ENCODE data around the gene PANX2.

PANX2 gene

DNA sequence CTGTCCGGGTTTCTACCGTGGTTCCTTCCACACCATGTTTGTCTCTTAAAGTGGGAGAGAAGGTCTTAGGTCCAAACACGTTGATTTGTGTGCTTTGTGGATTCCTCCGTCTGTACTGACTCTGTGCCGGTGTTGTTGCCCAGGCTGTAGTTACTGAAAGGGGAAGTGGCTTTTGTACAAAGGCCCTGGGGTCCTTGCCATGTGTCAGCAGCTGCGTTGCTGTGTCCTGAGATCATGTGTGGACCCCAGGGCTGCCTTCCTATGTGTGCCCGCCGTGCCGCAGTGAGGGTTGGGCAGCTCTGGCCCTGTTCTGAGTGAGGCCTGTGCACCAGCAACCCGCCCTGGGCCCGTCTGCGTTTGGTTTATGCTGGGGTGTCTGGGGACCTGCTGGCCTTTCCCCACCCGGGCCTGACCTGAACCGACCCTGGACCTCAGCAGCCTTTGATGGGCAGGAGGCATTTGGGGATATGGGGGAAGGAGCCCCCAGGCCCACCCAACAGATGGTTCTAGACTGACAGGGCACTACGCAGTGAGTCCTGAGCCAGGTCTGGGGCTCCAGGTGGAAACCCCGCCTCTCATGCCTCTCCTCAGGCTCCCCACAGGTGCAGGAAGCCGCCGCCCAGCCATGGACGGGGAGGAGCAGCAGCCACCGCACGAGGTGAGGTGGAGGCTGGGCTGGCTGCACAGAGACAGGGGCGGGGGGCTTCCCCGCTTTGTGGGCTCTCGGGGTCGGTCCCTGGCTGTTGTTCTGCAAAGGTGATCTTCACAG lies 22.1 kb downstream of the PANX2 start:
- Histone ChIP-seq H4K20me1 (ENCODE audit: insufficient read depth) (no peaks in the 10 kb centered on the region), H2AFZ (ENCODE audit: low read depth) (no peak overlapping the region), H3K27ac (peak overlapping the region; percentile 95; the same call in 1 of the 2 replicates), H3K4me3 (IDR thresholded peaks at IDR 0.05; ENCODE audit: insufficient read depth, low read depth, low read length) (no peak overlapping the region), H3K9ac (no peak overlapping the region), H3K36me3 (ENCODE audit: insufficient read depth) (no peaks in the 10 kb centered on the region), H3K4me2 (peak overlapping the region; percentile 91; the same call in 1 of the 2 replicates), H3K27me3 (ENCODE audit: insufficient read depth, low read depth) (no peaks in the 10 kb centered on the region), H3K79me2 (ENCODE audit: insufficient read depth, low read depth) (peaks cover 22% of the 10 kb centered on the region), H3K4me1 (ENCODE audit: low read depth, poor library complexity, severe bottlenecking) (peaks cover 38% of the 10 kb centered on the region)
- TF ChIP-seq, protein P1, sequence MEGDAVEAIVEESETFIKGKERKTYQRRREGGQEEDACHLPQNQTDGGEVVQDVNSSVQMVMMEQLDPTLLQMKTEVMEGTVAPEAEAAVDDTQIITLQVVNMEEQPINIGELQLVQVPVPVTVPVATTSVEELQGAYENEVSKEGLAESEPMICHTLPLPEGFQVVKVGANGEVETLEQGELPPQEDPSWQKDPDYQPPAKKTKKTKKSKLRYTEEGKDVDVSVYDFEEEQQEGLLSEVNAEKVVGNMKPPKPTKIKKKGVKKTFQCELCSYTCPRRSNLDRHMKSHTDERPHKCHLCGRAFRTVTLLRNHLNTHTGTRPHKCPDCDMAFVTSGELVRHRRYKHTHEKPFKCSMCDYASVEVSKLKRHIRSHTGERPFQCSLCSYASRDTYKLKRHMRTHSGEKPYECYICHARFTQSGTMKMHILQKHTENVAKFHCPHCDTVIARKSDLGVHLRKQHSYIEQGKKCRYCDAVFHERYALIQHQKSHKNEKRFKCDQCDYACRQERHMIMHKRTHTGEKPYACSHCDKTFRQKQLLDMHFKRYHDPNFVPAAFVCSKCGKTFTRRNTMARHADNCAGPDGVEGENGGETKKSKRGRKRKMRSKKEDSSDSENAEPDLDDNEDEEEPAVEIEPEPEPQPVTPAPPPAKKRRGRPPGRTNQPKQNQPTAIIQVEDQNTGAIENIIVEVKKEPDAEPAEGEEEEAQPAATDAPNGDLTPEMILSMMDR (conservative IDR thresholded peaks at IDR 0.05; ENCODE audit: low read depth, low read length), result no peak

DNA sequence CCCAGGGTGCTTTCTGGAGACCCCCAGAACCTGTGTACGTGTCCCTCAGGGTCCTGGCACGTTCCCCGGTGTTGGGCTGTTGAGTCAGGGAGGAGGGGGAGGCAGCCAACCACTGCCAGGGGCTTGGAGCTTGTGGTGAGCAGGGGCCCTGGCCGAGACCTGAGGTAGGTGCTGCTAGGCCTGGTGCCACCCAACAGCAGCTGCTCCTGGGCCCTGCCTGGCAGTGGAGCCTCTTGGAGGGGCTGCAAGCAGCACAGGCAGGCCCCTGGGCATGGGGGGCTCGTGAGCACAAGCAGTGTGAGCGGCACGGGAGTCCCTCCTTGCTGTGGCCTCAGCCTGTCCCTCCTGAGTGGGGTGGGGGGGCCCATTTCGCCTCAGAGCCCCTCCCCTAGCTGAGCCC lies 23.1 kb downstream of the PANX2 start:
- H3K27me3 ChIP-seq (ENCODE audit: insufficient read depth, low read depth), result no peaks in the 10 kb centered on the region
- H3K27ac ChIP-seq, result no peak overlapping the region
- H2AFZ ChIP-seq (ENCODE audit: low read depth), result no peak overlapping the region
- H3K4me3 ChIP-seq (IDR thresholded peaks at IDR 0.05; ENCODE audit: insufficient read depth, low read depth, low read length), result no peak overlapping the region
- H3K4me2 ChIP-seq, result no peak overlapping the region
- peaks cover 13% of the 10 kb centered on the region; the same call in 1 of the 2 replicates for H3K79me2 ChIP-seq (ENCODE audit: insufficient read depth, low read depth)
- H3K36me3 ChIP-seq (ENCODE audit: insufficient read depth), result no peaks in the 10 kb centered on the region
- TF ChIP-seq, protein P1 (conservative IDR thresholded peaks at IDR 0.05; ENCODE audit: low read depth, low read length), result no peak
- peaks cover 28% of the 10 kb centered on the region for H3K4me1 ChIP-seq (ENCODE audit: low read depth, poor library complexity, severe bottlenecking)
- H4K20me1 ChIP-seq (ENCODE audit: insufficient read depth), result no peaks in the 10 kb centered on the region
- no peak overlapping the region for H3K9ac ChIP-seq

DNA sequence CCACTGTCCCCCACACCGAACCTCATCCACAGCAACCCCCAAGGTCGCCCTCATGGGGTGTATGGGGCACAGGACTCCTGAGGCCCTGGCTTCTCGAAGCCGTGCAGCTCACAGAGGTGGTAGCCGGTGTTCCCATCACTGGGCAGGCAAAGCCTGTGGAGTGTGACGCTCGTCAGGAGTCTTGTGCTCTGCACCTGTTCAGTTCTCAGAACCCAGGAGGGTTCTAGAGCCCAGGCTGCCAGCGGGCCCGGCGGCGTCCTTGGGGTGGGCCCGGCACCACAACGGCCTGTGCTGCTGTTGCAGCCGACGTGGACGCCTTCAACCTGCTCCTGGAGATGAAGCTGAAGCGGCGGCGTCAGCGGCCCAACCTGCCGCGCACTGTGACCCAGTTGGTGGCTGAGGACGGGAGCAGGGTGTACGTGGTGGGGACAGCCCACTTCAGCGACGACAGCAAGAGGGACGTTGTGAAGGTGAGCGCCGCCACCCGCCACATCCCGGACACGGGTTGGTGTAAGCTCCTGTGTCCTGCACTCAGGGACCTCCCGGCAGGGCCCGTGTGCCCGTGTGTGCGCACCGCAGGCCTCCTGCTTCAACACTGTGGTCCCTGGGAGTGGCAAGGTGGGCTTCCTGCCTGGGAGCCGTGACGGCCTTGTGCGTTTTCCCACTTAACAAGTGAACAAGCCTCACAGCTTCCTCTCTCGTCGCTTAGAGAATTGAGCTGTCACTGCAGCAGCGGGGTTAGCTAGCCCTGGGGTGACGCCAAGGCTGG lies 23.7 kb downstream of the PANX2 start:
- Histone ChIP-seq H3K4me1 (ENCODE audit: low read depth, poor library complexity, severe bottlenecking) (peaks cover 22% of the 10 kb centered on the region), H3K36me3 (ENCODE audit: insufficient read depth) (no peaks in the 10 kb centered on the region), H3K79me2 (ENCODE audit: insufficient read depth, low read depth) (peaks cover 13% of the 10 kb centered on the region; the same call in 1 of the 2 replicates), H3K27ac (no peak overlapping the region), H4K20me1 (ENCODE audit: insufficient read depth) (no peaks in the 10 kb centered on the region), H2AFZ (ENCODE audit: low read depth) (no peak overlapping the region), H3K4me2 (no peak overlapping the region), H3K9ac (no peak overlapping the region), H3K27me3 (ENCODE audit: insufficient read depth, low read depth) (no peaks in the 10 kb centered on the region), H3K4me3 (IDR thresholded peaks at IDR 0.05; ENCODE audit: insufficient read depth, low read depth, low read length) (no peak overlapping the region)
- TF ChIP-seq, protein P1 (conservative IDR thresholded peaks at IDR 0.05; ENCODE audit: low read depth, low read length), result no peak

GRCh38 chr22:50196256-50196655 lies 25.7 kb downstream of the PANX2 start:
- H4K20me1 ChIP-seq (ENCODE audit: insufficient read depth), result no peaks in the 10 kb centered on the region
- H3K9ac ChIP-seq, result no peak overlapping the region
- no peaks in the 10 kb centered on the region for H3K27me3 ChIP-seq (ENCODE audit: insufficient read depth, low read depth)
- H3K4me3 ChIP-seq (IDR thresholded peaks at IDR 0.05; ENCODE audit: insufficient read depth, low read depth, low read length), result no peak overlapping the region
- no peak overlapping the region for H3K4me2 ChIP-seq
- peaks cover 12% of the 10 kb centered on the region for H3K4me1 ChIP-seq (ENCODE audit: low read depth, poor library complexity, severe bottlenecking)
- H2AFZ ChIP-seq (ENCODE audit: low read depth), result no peak overlapping the region
- TF ChIP-seq, protein P1 (conservative IDR thresholded peaks at IDR 0.05; ENCODE audit: low read depth, low read length), result no peak
- no peaks in the 10 kb centered on the region for H3K36me3 ChIP-seq (ENCODE audit: insufficient read depth)
- no peak overlapping the region for H3K27ac ChIP-seq
- peaks cover 10% of the 10 kb centered on the region; the same call in 1 of the 2 replicates for H3K79me2 ChIP-seq (ENCODE audit: insufficient read depth, low read depth)

Data from KMS-11 (cell line).